K562 (cell line): ENCODE data around the gene MDK. TPM values are rescaled to one million over a fixed set of nuclear protein-coding genes. Genes with fewer than 3 reads are reported as not detected.

ENCODE experiments used
- CEBPB ChIP-seq: fragments of 450-650 bp; IDR thresholded peaks from 2 replicates; pipeline ENCODE4 v1.6.1; 2016; ENCODE audit warnings: missing genetic modification characterization, missing compliant biosample characterization
- DACH1 ChIP-seq: fragments of 450-650 bp; IDR thresholded peaks from 2 replicates; pipeline ENCODE4 v1.6.1; 2018; ENCODE audit not compliant: partially characterized antibody
- FOXP1 ChIP-seq: sonication (generic); formaldehyde crosslinking; IDR thresholded peaks from 2 replicates; pipeline ENCODE4 v1.8.0; 2022; ENCODE audit warnings: mild to moderate bottlenecking, missing genetic modification reagents
- HDAC3 ChIP-seq: fragments of 450-650 bp; IDR thresholded peaks from 2 replicates; pipeline ENCODE4 v1.6.1; 2018; ENCODE audit warnings: borderline replicate concordance, mild to moderate bottlenecking, moderate library complexity; ENCODE audit not compliant: partially characterized antibody
- JUNB ChIP-seq: fragments of 450-650 bp; formaldehyde crosslinking; conservative IDR thresholded peaks from 2 replicates; pipeline ENCODE4 v1.4.0; 2020; ENCODE audit warnings: mild to moderate bottlenecking
- LARP7 ChIP-seq: fragments of 450-650 bp; IDR thresholded peaks from 2 replicates; pipeline ENCODE4 v1.6.1; 2016
- MAFF ChIP-seq: IDR thresholded peaks from 2 replicates; pipeline ENCODE4 v1.6.1; 2012; ENCODE audit warnings: low read length, improper control_type of control experiment
- MAFK ChIP-seq: IDR thresholded peaks from 2 replicates; pipeline ENCODE4 v1.6.1; 2011; ENCODE audit warnings: low read length, improper control_type of control experiment
- NFRKB ChIP-seq: fragments of 450-650 bp; IDR thresholded peaks from 2 replicates; pipeline ENCODE4 v1.6.1; 2016; ENCODE audit warnings: low read depth
- PHB2 ChIP-seq: fragments of 450-650 bp; IDR thresholded peaks from 2 replicates; pipeline ENCODE4 v1.6.1; 2017; ENCODE audit warnings: low read depth
- PTBP1 ChIP-seq: fragments of 200-400 bp; formaldehyde crosslinking; IDR thresholded peaks from 2 replicates; pipeline ENCODE4 v1.6.1; 2017; ENCODE audit warnings: low read depth, low read length
- RCOR1 ChIP-seq, 2 experiments: IDR thresholded peaks; 2 replicates each; pipeline ENCODE4 v1.6.1; 2012; ENCODE audit warnings: low read depth in 2 of 2, low read length in 2 of 2, borderline replicate concordance in 1 of 2, improper control_type of control experiment in 1 of 2
- SMC3 ChIP-seq: conservative IDR thresholded peaks from 2 replicates; pipeline ENCODE4 v1.6.1; 2011; ENCODE audit warnings: low read depth, low read length, improper control_type of control experiment; ENCODE audit not compliant: insufficient read depth
- STAG1 ChIP-seq: sonication (generic); formaldehyde crosslinking; IDR thresholded peaks from 2 replicates; pipeline ENCODE4 v1.5.0; 2020; ENCODE audit warnings: missing genetic modification reagents, borderline replicate concordance
- TAF15 ChIP-seq: fragments of 200-400 bp; formaldehyde crosslinking; IDR thresholded peaks from 2 replicates; pipeline ENCODE4 v1.6.1; 2017; ENCODE audit warnings: mild to moderate bottlenecking, low read depth, low read length, moderate library complexity
- THRAP3 ChIP-seq: fragments of 450-650 bp; IDR thresholded peaks from 2 replicates; pipeline ENCODE4 v1.6.1; 2016; ENCODE audit warnings: mild to moderate bottlenecking, inconsistent platforms, borderline replicate concordance
- TOE1 ChIP-seq, 2 experiments: fragments of 450-650 bp in 1 of 2; sonication (generic) in 1 of 2; formaldehyde crosslinking in 1 of 2; IDR thresholded peaks; 2 replicates each; pipeline versions ENCODE4 v1.7.1 to v1.8.0; 2016 to 2022; ENCODE audit warnings: borderline replicate concordance in 2 of 2, mild to moderate bottlenecking in 2 of 2, antibody characterized with exemption in 1 of 2, inconsistent platforms in 1 of 2, low read depth in 1 of 2, missing genetic modification reagents in 1 of 2, moderate library complexity in 1 of 2
- ZBED1 ChIP-seq: IDR thresholded peaks from 2 replicates; pipeline ENCODE4 v1.6.1; 2014
- ZNF184 ChIP-seq: sonication (generic); formaldehyde crosslinking; IDR thresholded peaks from 2 replicates; pipeline ENCODE4 v1.5.0; 2020; ENCODE audit warnings: missing genetic modification reagents
- ZNF785 ChIP-seq: fragments of 250-450 bp; sonication (Bioruptor Pico); IDR thresholded peaks from 2 replicates; pipeline ENCODE4 v1.4.0; 2020; ENCODE audit warnings: mild to moderate bottlenecking
- polyA plus RNA-seq, 8 experiments: library from polyadenylated mRNA; depleted of rRNA in 4 of 8; stranded (reverse) in 5 of 8; unstranded in 3 of 8; fragments of >200 nt; fragmentation: Nextera tagmentation in 2 of 8; fragmentation: Illumina TruSeq in 1 of 8; extraction: Ambion mirVana in 2 of 8; extraction: Trizol in 1 of 8; gene quantifications; 2 replicates each; pipeline versions ENCODE4 v1.2.1 to v1.2.3, GENCODE V29; 2011 to 2014; ENCODE audit warnings: inconsistent platforms in 1 of 8, missing spikeins in 1 of 8
- total RNA-seq, 7 experiments: library from RNA; depleted of rRNA in 6 of 7; stranded (reverse); fragments of >200 nt in 6 of 7; fragmentation: Illumina TruSeq in 2 of 7; extraction: Trizol in 2 of 7; gene quantifications; 2 replicates each; pipeline versions ENCODE4 v1.2.1 to v1.2.3, GENCODE V29; 2011 to 2021; ENCODE audit warnings: low replicate concordance in 1 of 7
- TF ChIP-seq, protein P1 (sequence below): sonication (generic); formaldehyde crosslinking; IDR thresholded peaks from 2 replicates; pipeline ENCODE4 v1.8.1; 2023; ENCODE audit warnings: mild to moderate bottlenecking, missing genetic modification reagents
- TF ChIP-seq, protein P2 (sequence below): fragments of 450-650 bp; IDR thresholded peaks from 2 replicates; pipeline ENCODE4 v1.6.1; 2017; ENCODE audit warnings: antibody characterized with exemption, mild to moderate bottlenecking
- TF ChIP-seq, protein P3 (sequence below): fragments of 450-650 bp; IDR thresholded peaks from 2 replicates; pipeline ENCODE4 v1.6.1; 2016; ENCODE audit warnings: missing biosample characterization, missing genetic modification characterization

The MDK gene
- total and polyA plus RNA-seq, 9 of the 15 experiments (the other 6 are each of a cell fraction or from before 2014, with no cell fraction given): 20.7 to 700 (median 350) TPM

DNA sequence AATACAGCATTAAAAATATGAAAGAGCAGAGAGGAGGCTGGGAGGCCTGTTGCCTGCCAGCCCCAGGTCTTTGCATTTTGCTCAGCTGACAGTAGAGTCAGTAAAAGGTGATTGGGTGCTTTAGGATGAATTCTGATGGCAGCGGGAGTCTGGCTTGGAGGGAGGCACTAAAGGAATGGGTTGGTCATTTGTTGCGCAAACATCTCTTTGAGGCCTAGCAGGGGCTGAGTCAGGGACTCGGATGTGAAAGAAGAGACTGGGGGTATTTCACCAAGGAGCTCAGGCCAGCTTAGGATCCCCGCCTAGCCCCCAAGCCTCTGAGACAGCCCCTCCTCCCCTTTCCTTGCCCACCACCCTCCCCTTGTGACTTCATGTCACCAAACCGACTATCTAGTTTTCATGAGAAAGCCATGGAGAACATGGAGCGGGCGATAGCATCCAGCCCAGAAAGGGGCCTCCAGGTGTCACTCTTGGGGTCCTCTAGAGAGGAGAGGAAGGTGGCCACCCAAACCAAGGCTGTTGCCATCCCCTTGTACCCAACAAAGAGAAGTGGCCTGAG is 24.5 kb upstream of the MDK start (continued):
- TF ChIP-seq CEBPB (tag) (peak; percentile 97), MAFF (no peak), PTBP1 (no peak), ZBED1 (no peak), HDAC3 (no peak), FOXP1 (CRISPR knock-in tag) (0 out of 2 replicates have a peak, but pooled peaks have one; percentile 39), RCOR1 (IDR thresholded peaks at IDR 0.05; ENCODE audit: borderline replicate concordance in 1 of 2, low read depth in 2 of 2, low read length in 2 of 2) (no peak), SMC3 (no peak), ZNF785 (CRISPR knock-in tag) (no peak), DACH1 (no peak), MAFK (no peak; the same call in 1 of the 2 replicates), TOE1 (IDR thresholded peaks at IDR 0.05; ENCODE audit: borderline replicate concordance) (no peak), TOE1 (CRISPR knock-in tag; IDR thresholded peaks at IDR 0.05; ENCODE audit: borderline replicate concordance, low read depth) (no peak), PHB2 (no peak), ZNF184 (no peak), TAF15 (no peak), NFRKB (no peak), LARP7 (no peak), JUNB (CRISPR knock-in tag) (no peak), THRAP3 (no peak), STAG1 (CRISPR knock-in tag) (no peak)
- TF ChIP-seq, protein P1, sequence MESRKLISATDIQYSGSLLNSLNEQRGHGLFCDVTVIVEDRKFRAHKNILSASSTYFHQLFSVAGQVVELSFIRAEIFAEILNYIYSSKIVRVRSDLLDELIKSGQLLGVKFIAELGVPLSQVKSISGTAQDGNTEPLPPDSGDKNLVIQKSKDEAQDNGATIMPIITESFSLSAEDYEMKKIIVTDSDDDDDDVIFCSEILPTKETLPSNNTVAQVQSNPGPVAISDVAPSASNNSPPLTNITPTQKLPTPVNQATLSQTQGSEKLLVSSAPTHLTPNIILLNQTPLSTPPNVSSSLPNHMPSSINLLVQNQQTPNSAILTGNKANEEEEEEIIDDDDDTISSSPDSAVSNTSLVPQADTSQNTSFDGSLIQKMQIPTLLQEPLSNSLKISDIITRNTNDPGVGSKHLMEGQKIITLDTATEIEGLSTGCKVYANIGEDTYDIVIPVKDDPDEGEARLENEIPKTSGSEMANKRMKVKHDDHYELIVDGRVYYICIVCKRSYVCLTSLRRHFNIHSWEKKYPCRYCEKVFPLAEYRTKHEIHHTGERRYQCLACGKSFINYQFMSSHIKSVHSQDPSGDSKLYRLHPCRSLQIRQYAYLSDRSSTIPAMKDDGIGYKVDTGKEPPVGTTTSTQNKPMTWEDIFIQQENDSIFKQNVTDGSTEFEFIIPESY: no peak
- TF ChIP-seq, protein P2, sequence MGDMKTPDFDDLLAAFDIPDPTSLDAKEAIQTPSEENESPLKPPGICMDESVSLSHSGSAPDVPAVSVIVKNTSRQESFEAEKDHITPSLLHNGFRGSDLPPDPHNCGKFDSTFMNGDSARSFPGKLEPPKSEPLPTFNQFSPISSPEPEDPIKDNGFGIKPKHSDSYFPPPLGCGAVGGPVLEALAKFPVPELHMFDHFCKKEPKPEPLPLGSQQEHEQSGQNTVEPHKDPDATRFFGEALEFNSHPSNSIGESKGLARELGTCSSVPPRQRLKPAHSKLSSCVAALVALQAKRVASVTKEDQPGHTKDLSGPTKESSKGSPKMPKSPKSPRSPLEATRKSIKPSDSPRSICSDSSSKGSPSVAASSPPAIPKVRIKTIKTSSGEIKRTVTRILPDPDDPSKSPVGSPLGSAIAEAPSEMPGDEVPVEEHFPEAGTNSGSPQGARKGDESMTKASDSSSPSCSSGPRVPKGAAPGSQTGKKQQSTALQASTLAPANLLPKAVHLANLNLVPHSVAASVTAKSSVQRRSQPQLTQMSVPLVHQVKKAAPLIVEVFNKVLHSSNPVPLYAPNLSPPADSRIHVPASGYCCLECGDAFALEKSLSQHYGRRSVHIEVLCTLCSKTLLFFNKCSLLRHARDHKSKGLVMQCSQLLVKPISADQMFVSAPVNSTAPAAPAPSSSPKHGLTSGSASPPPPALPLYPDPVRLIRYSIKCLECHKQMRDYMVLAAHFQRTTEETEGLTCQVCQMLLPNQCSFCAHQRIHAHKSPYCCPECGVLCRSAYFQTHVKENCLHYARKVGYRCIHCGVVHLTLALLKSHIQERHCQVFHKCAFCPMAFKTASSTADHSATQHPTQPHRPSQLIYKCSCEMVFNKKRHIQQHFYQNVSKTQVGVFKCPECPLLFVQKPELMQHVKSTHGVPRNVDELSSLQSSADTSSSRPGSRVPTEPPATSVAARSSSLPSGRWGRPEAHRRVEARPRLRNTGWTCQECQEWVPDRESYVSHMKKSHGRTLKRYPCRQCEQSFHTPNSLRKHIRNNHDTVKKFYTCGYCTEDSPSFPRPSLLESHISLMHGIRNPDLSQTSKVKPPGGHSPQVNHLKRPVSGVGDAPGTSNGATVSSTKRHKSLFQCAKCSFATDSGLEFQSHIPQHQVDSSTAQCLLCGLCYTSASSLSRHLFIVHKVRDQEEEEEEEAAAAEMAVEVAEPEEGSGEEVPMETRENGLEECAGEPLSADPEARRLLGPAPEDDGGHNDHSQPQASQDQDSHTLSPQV: no peak
- TF ChIP-seq, protein P3, sequence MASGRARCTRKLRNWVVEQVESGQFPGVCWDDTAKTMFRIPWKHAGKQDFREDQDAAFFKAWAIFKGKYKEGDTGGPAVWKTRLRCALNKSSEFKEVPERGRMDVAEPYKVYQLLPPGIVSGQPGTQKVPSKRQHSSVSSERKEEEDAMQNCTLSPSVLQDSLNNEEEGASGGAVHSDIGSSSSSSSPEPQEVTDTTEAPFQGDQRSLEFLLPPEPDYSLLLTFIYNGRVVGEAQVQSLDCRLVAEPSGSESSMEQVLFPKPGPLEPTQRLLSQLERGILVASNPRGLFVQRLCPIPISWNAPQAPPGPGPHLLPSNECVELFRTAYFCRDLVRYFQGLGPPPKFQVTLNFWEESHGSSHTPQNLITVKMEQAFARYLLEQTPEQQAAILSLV (tag): peak; percentile 47; the same call in 1 of the 2 replicates
